ENCODE measurements around the gene CAP2. TPM values are rescaled to one million over a fixed set of nuclear protein-coding genes. Genes with fewer than 3 reads are reported as not detected.

Gene CAP2
- total RNA-seq, 1 donor from 2014 or later: 8.5 TPM

DNA sequence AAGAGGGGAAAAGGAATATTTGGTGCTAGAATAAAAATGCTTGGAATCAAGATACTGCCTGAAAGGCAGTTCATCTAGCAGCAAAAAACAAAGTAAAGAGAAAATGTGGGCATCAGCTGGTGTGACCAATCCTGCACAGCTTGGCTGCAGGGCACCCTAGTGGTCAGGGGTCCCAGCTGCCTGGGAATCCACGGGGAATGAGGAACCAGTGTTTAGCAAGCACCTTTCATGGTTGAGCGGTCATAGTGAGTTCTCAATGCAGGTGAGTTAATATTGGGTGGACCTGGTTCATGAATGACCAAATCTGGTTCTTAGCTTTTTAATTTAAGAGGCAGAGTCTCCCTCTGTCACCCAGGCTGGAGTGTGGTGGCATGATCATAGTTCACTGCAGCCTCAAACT is 53.3 kb downstream of the CAP2 start:
- no peaks in the 10 kb centered on the region for H3K27me3 ChIP-seq (ENCODE audit: control insufficient read depth, insufficient read depth, low read length)
- TF ChIP-seq, protein P1, sequence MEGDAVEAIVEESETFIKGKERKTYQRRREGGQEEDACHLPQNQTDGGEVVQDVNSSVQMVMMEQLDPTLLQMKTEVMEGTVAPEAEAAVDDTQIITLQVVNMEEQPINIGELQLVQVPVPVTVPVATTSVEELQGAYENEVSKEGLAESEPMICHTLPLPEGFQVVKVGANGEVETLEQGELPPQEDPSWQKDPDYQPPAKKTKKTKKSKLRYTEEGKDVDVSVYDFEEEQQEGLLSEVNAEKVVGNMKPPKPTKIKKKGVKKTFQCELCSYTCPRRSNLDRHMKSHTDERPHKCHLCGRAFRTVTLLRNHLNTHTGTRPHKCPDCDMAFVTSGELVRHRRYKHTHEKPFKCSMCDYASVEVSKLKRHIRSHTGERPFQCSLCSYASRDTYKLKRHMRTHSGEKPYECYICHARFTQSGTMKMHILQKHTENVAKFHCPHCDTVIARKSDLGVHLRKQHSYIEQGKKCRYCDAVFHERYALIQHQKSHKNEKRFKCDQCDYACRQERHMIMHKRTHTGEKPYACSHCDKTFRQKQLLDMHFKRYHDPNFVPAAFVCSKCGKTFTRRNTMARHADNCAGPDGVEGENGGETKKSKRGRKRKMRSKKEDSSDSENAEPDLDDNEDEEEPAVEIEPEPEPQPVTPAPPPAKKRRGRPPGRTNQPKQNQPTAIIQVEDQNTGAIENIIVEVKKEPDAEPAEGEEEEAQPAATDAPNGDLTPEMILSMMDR (IDR thresholded peaks at IDR 0.05; ENCODE audit: insufficient read depth, low read length, poor library complexity, severe bottlenecking): peak; percentile 58
- no peaks in the 10 kb centered on the region for H3K36me3 ChIP-seq (ENCODE audit: control insufficient read depth, insufficient read depth, low read length)
- no peak overlapping the region for H3K4me3 ChIP-seq (ENCODE audit: low read depth, low read length)
- peak; percentile 38 for DNase-seq (ENCODE audit: low read depth)

DNA sequence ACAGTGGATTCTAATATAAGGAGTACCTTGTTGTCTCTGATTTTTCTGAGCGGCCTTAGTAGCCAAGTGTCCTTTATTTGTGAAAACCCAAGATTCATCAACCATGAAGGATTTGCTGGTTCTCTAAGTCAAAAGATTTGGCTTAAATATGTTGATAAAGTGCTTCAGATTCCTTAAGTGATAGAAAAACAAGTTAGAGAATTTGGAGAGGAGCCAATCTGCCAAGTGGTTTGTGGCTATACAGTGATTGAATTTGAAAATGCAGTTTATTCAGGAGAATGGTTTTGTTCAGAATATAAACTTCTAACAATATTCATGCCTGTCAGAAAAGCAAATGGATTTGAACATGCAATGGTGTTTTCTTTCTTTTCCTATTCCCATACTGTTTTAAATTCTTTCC is 54.8 kb downstream of the CAP2 start:
- DNase-seq (ENCODE audit: low read depth): no peak
- TF ChIP-seq, protein P1 (IDR thresholded peaks at IDR 0.05; ENCODE audit: insufficient read depth, low read length, poor library complexity, severe bottlenecking): no peak
- no peaks in the 10 kb centered on the region for H3K27me3 ChIP-seq (ENCODE audit: control insufficient read depth, insufficient read depth, low read length)
- no peak overlapping the region for H3K4me3 ChIP-seq (ENCODE audit: low read depth, low read length)
- H3K36me3 ChIP-seq (ENCODE audit: control insufficient read depth, insufficient read depth, low read length): no peaks in the 10 kb centered on the region

DNA sequence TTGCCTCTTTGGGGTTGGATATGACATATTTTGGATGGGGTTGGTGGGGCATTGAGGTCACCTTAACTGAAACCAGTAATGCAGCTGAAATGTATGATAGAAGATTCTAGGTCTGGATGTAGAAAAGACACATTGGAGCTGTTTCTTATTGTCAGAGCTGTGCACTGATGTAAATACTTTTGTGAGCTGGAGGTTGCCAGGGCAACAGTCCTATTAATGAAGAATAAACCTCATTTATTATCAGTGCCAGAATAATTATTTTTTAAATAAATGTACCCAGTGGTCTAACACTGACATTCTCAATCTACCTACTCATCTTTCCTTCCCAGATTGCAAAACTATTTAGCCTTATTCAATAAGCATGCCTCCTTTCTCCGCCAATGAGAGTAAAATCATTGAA is 57.0 kb downstream of the CAP2 start:
- Histone ChIP-seq H3K4me3 (ENCODE audit: low read depth, low read length) (no peak overlapping the region), H3K36me3 (ENCODE audit: control insufficient read depth, insufficient read depth, low read length) (no peaks in the 10 kb centered on the region), H3K27me3 (ENCODE audit: control insufficient read depth, insufficient read depth, low read length) (no peaks in the 10 kb centered on the region)
- DNase-seq (ENCODE audit: low read depth): no peak
- TF ChIP-seq, protein P1 (IDR thresholded peaks at IDR 0.05; ENCODE audit: insufficient read depth, low read length, poor library complexity, severe bottlenecking): no peak

DNA sequence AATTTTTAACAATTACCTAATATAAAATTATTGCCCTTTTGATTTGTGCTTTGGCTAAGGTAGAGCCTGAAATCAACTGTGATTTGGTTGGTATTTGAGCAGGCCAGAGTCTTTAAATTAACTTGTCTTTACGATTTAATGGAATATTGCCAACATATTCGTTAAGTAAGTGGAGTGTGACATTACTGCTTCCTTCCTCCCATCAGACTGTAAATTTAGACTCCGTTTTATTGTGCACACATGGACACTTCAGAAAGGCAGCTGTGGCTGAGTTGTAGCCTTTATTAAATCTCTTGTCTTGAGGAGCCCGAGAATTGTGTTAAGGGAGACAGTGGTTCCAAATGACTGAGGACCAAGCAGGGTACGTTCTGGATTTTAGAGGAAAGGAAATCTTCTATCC is 57.4 kb downstream of the CAP2 start:
- Histone ChIP-seq H3K36me3 (ENCODE audit: control insufficient read depth, insufficient read depth, low read length) (no peaks in the 10 kb centered on the region), H3K27me3 (ENCODE audit: control insufficient read depth, insufficient read depth, low read length) (no peaks in the 10 kb centered on the region), H3K4me3 (ENCODE audit: low read depth, low read length) (no peak overlapping the region)
- DNase-seq (ENCODE audit: low read depth): no peak
- TF ChIP-seq, protein P1 (IDR thresholded peaks at IDR 0.05; ENCODE audit: insufficient read depth, low read length, poor library complexity, severe bottlenecking): no peak

DNA sequence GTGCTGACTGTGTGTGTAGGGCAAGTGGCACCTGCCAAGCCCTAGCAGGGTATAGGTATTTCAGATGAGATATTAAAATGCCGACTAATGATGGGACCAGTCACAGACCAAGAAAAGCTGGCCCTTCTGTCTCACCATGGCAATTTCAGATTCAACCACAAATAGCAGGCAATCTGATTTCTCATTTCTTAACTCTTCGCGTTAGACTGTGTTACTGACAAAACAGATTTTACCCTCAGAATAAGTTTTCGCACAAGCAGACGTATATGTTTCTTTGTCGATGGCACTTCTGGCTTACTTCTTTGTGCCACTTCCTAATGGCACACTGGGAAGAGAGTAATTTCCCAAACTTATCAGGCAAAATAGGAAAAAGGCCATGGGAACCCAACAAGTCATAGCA is 58.7 kb downstream of the CAP2 start:
- H3K36me3 ChIP-seq (ENCODE audit: control insufficient read depth, insufficient read depth, low read length): no peaks in the 10 kb centered on the region
- no peaks in the 10 kb centered on the region for H3K27me3 ChIP-seq (ENCODE audit: control insufficient read depth, insufficient read depth, low read length)
- TF ChIP-seq, protein P1 (IDR thresholded peaks at IDR 0.05; ENCODE audit: insufficient read depth, low read length, poor library complexity, severe bottlenecking): no peak
- H3K4me3 ChIP-seq (ENCODE audit: low read depth, low read length): no peak overlapping the region
- DNase-seq (ENCODE audit: low read depth): no peak

DNA sequence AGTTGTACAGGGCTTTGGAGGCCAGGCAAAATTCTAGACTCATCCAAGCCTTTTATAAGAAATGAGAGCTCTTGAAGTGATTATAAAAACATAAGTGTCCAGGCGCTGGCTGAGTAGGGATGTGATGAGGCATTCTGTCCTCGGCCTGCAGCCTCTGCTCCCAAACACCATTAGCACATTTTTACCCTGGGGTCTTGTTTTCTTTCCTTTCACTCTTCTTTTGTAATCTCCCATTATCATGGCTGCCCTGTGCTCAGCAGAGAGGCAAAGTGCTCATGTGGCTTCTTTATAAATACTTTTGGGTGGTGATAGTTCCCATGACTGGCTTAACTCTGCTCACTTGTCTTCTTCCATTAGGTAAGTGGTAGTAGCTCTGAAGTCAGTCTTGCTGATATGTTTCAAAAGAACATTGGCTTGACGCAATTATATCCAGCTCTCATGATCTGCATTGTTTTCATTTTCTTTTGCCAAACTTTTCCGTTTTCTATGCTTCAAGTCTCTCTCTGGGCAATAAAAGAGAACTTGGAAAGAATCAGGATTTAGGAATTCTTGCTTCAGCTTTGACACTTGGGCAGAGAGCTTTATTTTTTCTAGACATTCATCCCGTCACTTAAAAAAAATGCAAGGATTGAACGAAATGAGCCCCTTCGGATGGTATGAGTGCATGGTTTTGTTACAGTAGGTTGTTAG is 61.1 kb downstream of the CAP2 start:
- DNase-seq (ENCODE audit: low read depth): no peak
- TF ChIP-seq, protein P1 (IDR thresholded peaks at IDR 0.05; ENCODE audit: insufficient read depth, low read length, poor library complexity, severe bottlenecking): no peak
- Histone ChIP-seq H3K36me3 (ENCODE audit: control insufficient read depth, insufficient read depth, low read length) (no peaks in the 10 kb centered on the region), H3K27me3 (ENCODE audit: control insufficient read depth, insufficient read depth, low read length) (no peaks in the 10 kb centered on the region), H3K4me3 (ENCODE audit: low read depth, low read length) (no peak overlapping the region)
